Stimulated activated CD8-positive, alpha-beta memory T cell treated with anti-CD3 and anti-CD28 coated beads, Interleukin-7, amount 100 ng/mL, for 48 hours (primary cell): Measurements from ENCODE around the gene NOX1.
"Not testable (repeated sequence)": the region's sequence is repeated elsewhere in the genome, so short reads cannot be mapped to it uniquely, and the experiment has no call there.

Experiments used
- DNase-seq, 2 donors: peaks; one replicate each; pipeline ENCODE4 v3.0.0-alpha.2; 2020; ENCODE audit warnings: low read depth in 1 of 2; ENCODE audit errors: extremely low read depth in 1 of 2

Gene NOX1

DNA sequence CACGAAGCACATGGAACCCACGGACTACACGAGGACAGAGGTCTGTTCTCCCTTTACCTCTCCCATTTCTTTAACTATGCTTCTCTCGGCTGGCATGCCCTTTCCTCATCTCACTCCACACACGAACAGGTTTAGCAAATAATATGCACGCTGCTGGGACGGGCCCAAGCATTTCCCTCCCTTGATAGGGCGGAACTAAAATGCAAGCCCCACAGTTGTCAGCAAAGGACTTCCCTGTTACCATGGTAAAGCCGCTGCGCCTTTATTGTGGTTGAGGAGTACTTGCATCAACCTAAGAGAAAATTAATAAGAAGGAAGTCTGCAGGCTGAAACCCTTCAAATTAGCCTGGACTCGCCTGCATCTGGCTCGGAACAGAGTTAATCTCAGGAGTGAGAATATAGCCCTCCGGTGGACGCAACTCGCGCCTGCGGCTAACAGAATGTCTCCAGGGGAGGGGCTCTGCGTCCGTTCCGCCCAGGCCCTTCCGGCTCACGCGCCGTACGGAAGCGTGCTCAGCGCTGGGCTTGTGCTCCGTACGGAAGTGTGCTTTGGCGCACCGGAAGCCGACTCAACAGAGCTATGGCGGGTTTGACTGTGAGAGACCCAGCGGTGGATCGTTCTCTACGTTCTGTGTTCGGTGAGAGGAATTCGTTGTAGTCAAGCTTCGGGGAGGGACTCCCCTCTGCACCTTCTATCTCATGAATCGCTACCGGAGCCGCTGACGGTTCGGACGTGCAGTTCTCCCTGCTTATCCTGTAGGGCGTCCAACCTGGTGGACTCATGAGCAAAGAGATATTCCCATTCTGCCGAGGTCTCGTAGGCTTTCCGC lies 54.1 kb downstream of the NOX1 start, which contains the start of gene CSTF2:
Gene CSTF2, plus strand, starts transcription at position 555 of the 830 bp plus-strand sequence. Its CDS starts 26 bp downstream, at position 581.
- DNase-seq, result peak; percentile 54 to 70

- no peak for DNase-seq
Observed at GRCh38 chrX:100819534-100819836, 54.7 kb downstream of the NOX1 start.

- no peak for DNase-seq
Observed at GRCh38 chrX:100817340-100817739, 56.8 kb downstream of the NOX1 start.

- DNase-seq, result no peak
Observed at GRCh38 chrX:100812216-100813158, 61.7 kb downstream of the NOX1 start.

DNA sequence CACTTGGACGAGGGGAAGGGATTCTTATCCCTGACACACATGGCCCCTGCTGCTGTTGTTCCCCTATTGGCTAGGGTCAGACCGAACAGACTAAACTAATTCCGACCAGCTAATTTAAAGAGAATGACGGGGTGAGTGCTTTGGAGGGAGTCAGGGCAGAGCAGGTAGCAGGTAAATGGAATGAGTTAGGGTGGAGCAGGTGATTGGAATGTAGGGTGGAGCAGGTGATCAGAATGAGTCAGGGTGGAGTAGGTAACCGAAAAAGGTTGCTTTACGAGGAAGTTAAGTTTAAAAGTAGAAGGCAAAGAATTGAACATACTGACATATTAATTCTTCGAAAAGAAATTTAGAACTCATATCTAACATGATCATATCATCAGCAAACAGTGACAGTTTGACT lies 65.9 kb downstream of the NOX1 start:
- DNase-seq, result not testable (repeated sequence)

GRCh38 chrX:100804780-100805179 lies 69.4 kb downstream of the NOX1 start:
- DNase-seq, result no peak

GRCh38 chrX:100802843-100803242 lies 71.3 kb downstream of the NOX1 start:
- no peak for DNase-seq

DNA sequence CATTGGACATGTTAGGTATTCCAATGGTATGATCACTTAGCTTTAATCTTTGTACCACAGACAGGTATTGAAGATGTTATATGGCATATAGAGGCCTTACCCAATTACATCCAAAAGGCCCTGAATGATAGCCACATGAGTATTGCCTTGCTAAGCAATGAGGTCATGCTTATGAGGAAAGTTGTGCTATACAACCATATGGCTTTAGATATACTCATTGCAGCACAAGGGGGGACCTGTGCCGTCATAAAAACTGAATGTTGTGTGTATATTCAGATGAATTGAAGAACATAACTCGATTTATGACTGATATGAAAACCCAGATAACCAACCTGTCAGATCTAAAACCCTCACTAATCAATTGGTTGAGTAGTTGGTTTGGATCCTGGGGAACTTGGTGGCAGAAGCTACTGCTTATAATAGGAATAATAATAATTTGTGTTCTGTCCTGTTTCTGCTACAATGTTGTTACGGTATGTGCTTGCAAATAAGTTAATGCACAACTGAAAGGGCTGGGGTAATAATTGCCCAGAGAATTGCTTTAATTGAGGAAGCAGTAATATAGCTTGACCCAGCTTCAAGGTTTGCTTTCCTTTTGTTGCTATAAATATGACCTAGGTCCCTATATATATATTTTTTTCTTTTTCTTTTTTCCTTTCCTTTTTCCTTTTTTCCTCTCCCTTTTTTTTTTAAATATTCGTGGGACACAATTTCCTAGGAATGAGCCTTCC lies 75.5 kb downstream of the NOX1 start:
- DNase-seq, result no peak

GRCh38 chrX:100797359-100797758 lies 76.8 kb downstream of the NOX1 start:
- DNase-seq, result no peak

GRCh38 chrX:100796371-100796770 lies 77.8 kb downstream of the NOX1 start:
- not testable (repeated sequence) for DNase-seq
